ENCODE results near the gene FAM229B.

GRCh38 chr6:112139052-112139451 lies 51.7 kb downstream of the FAM229B start:
- TF ChIP-seq TAF1 (IDR thresholded peaks at IDR 0.05; ENCODE audit: borderline replicate concordance, insufficient read depth, low read length) (no peak), POLR2AphosphoS5 (IDR thresholded peaks at IDR 0.05; ENCODE audit: low read depth, low read length) (no peak)

All from PFSK-1 (cell line).